AG09309 (cell line): ENCODE results near the gene URGCP.

Experiments
- DNase-seq: peaks from one replicate; pipeline ENCODE4 v3.0.0-alpha.2; 2010; ENCODE audit warnings: low read depth
- H3K4me3 ChIP-seq: 2 replicates; pipeline ENCODE4 v1.5.1; 2011; ENCODE audit warnings: mild to moderate bottlenecking, low read depth, low read length, moderate library complexity; ENCODE audit not compliant: control insufficient read depth
- CTCF ChIP-seq: IDR thresholded peaks from 2 replicates; pipeline ENCODE4 v1.5.1; 2011; ENCODE audit warnings: mild to moderate bottlenecking, low read depth, low read length, inconsistent platforms; ENCODE audit not compliant: insufficient read depth, control insufficient read depth; ENCODE audit errors: missing control alignments

URGCP gene

GRCh38 chr7:43931346-43931745, 24.9 kb upstream of the URGCP start:
- no peak overlapping the region for H3K4me3 ChIP-seq
- no peak for TF ChIP-seq CTCF
- no peak for DNase-seq

DNA sequence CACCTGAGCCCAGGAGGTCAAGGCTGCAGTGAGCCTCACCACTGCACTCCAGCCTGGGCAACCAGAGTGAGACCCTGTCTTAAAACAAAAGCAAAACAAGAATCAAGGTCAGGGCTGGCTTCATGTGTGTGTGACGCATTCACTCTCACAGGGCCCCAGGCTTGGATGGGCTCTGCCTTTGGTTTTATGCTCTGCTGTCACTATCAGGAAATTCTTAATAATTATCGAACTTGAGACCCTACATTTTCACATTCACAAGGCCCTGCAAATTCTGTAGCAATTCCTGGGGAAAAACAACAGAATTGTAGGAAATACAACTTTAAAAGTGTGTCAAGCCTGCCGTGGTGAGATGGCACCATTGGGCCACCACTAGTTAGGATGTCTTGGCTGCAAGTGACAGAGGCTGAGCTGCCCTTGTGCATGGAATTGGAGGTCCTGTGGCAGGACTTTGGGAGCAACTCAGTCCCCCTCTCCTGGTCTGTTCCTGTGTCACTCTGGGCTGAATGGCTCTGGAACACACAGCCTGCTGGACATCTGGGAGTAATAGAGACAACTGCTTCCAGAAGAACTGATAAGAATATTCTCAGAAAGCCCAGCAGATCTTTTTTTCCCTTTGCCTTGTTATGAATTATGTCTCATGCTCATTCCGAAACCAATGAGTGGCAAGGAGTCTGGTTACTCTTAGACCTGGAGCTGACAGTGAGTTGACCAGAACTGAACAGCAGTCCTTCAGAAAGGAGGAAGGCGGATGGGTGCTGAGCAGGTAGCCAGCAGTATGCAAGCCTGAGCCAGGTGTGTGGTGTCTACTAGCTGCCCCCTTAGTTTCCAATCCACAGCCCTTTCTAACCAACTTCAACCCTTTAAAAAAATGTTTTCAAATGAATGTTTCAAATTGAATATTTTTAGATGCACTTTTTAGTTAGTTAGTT, 23.4 kb upstream of the URGCP start:
- no peak for DNase-seq
- H3K4me3 ChIP-seq: no peak overlapping the region
- TF ChIP-seq CTCF: no peak

- no peak for TF ChIP-seq CTCF
- no peak overlapping the region for H3K4me3 ChIP-seq
- no peak for DNase-seq
These were observed 21.4 kb upstream of the URGCP start for GRCh38 chr7:43927810-43928209.

GRCh38 chr7:43926798-43927123, 20.4 kb upstream of the URGCP start:
- DNase-seq: no peak
- H3K4me3 ChIP-seq: peak overlapping the region; percentile 77
- no peak for TF ChIP-seq CTCF

DNA sequence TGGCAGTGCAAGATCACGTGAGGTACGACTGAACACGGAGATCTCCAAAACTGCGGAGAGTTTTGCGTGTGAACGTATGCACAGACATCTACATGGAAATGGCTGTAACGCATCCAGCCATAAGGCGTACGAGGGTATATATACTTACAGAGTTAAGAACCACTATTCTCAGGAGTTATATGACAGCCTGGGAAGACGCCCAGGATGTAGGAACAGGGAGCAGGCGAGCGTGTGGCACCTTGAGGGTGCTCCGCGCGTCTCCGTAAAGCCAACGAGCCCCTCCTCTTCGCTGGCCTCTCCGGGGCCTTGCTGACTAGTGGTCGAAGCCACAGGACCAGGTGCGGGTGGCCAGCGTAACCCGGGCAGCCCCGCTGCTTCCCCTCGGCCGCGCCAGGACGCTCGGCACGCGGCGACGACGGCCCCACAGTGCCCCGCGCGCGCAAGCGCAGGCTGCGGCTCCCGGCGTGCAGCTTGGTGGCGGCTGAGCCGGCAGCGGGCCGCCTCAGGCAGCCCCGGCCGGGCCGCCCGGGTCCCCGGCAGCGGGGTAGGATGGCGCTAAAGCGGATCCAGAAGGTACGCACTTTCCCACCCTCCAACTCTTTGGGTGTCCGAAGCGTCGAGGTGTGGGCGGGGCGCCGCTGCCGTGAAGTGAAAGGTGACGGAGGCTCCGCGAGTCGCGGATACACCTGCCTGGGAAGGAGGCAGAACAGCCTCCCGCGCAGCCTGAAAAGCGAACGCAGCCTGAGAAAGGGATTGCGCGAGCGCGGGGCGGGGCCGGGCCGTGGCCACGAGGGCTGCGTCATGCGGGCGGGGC, 19.8 kb upstream of the URGCP start, which contains the start of gene UBE2D4:
TSS of gene UBE2D4 (plus strand) at position 453 of the 814 bp plus-strand sequence. CDS start at position 550, 97 bp downstream.
- peak within 1 kb of the TSS; percentile 77 for H3K4me3 ChIP-seq
- DNase-seq: no peak
- no peak for TF ChIP-seq CTCF

DNA sequence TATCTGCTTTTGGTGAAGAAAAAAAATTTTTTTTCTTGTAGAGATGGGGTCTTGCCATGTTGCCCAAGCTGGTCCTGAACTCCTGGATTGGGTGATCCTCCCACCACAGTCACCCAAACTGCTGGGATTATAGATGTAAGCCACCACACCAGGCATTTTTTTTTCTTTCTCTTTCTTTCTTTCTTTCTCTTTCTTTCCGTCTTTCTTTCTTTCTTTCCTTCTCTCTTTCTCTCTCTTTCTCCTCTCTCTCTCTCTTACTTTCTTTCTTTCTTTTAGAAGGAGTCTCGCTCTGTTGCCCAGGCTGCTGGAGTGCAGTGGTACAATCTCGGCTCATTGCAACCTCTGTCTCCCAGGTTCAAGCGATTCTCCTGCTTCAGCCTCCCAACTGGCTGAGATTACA, 16.3 kb upstream of the URGCP start:
- no peak overlapping the region for H3K4me3 ChIP-seq
- DNase-seq: no peak
- TF ChIP-seq CTCF: no peak
